Breast epithelium (tissue), 4 donors: ENCODE measurements around the gene MR1. TPM values are rescaled to one million over a fixed set of nuclear protein-coding genes. Genes with fewer than 3 reads are reported as not detected.

Experiments
- DNase-seq, 2 donors: peaks; one replicate each; pipeline ENCODE4 v3.0.0-alpha.2; 2019; ENCODE audit warnings: low spot score in 2 of 2
- H3K27ac ChIP-seq, 2 donors: fragments of 200-600 bp; sonication (generic) in 1 of 2; one replicate each; pipeline ENCODE4 v1.5.1; 2016 to 2019; ENCODE audit warnings: mild to moderate bottlenecking in 1 of 2
- H3K27me3 ChIP-seq, 2 donors: fragments of 200-600 bp; sonication (generic) in 1 of 2; one replicate each; pipeline versions ENCODE4 v1.5.1 to v1.6.0; 2017 to 2019; ENCODE audit warnings: control low read depth in 1 of 2, mild to moderate bottlenecking in 1 of 2
- H3K36me3 ChIP-seq: fragments of 200-600 bp; one replicate; pipeline ENCODE4 v1.5.1; 2019
- H3K4me1 ChIP-seq, 2 donors: fragments of 200-600 bp; sonication (generic); one replicate each; pipeline ENCODE4 v1.5.1; 2016 to 2019; ENCODE audit warnings: control low read depth in 1 of 2
- H3K4me3 ChIP-seq, 3 donors: fragments of 200-600 bp; sonication (generic); 1 replicate in 2 of 3; 2 replicates in 1 of 3; pipeline ENCODE4 v1.5.1; 2016 to 2019; ENCODE audit warnings: mild to moderate bottlenecking in 3 of 3, moderate library complexity in 2 of 3
- H3K9me3 ChIP-seq, 2 donors: fragments of 200-600 bp; sonication (generic) in 1 of 2; one replicate each; pipeline ENCODE4 v1.5.1; 2016 to 2019; ENCODE audit warnings: control low read depth in 1 of 2
- CTCF ChIP-seq, 3 donors: fragments of 450-650 bp; IDR thresholded peaks; one replicate each; pipeline ENCODE4 v1.5.1; 2016 to 2017; ENCODE audit warnings: antibody characterized with exemption in 3 of 3, mild to moderate bottlenecking in 3 of 3, moderate library complexity in 3 of 3
- POLR2A ChIP-seq: fragments of 450-650 bp; IDR thresholded peaks from one replicate; pipeline ENCODE4 v1.6.1; 2016; ENCODE audit warnings: antibody characterized with exemption, mild to moderate bottlenecking, moderate library complexity
- POLR2AphosphoS5 ChIP-seq, 3 donors: sonication (generic); formaldehyde crosslinking; IDR thresholded peaks; one replicate each; pipeline ENCODE4 v1.6.1; 2017; ENCODE audit warnings: antibody characterized with exemption in 3 of 3
- intact Hi-C: fragments of 100-400 bp; cut with DNase I; formaldehyde crosslinking; loops from one replicate; pipeline ENCODE4 v1.15.1; 2023; ENCODE audit warnings: low total_unique reads
- total RNA-seq, 3 donors: library from RNA; depleted of rRNA; stranded (reverse); fragments of >200 nt; gene quantifications; one replicate each; pipeline ENCODE4 v1.1.0, GENCODE V29; 2016

Gene MR1
- total RNA-seq = 10 to 100 TPM; 12.8 to 23.4 (median 15.2) TPM

- TF ChIP-seq POLR2AphosphoS5 (IDR thresholded peaks at IDR 0.05) = peak in 2 of 3 donors; percentile 24 to 66
- no peak for TF ChIP-seq CTCF (IDR thresholded peaks at IDR 0.05)
- intact Hi-C loops = loop anchor here (2.0 to 10.0 kb wide), 2 partner anchors 23 to 51 kb away; partner anchors contain the start of gene IER5
- no peaks in the 10 kb centered on the region for H3K27me3 ChIP-seq
- H3K4me1 ChIP-seq = peaks cover 8 to 9% of the 10 kb centered on the region in 2 donors
- no peak for DNase-seq
- H3K36me3 ChIP-seq = no peaks in the 10 kb centered on the region
- no peaks in the 10 kb centered on the region for H3K9me3 ChIP-seq
- peak within 1 kb of the TSS; percentile 97 for H3K27ac ChIP-seq
- H3K4me3 ChIP-seq = peak within 1 kb of the TSS; percentile 45 to 69 (median 54)
Measured at GRCh38 chr1:181033799-181034451, at the start of gene MR1. Gene MR1, plus strand, starts transcription at chr1:181033983. Its CDS starts 25 bp downstream, at chr1:181034008.

GRCh38 chr1:180988253-180988752 lies 45.5 kb upstream of the MR1 start:
- H3K4me1 ChIP-seq = no peaks in the 10 kb centered on the region
- H3K27me3 ChIP-seq = no peaks in the 10 kb centered on the region
- H3K27ac ChIP-seq = no peak overlapping the region
- DNase-seq = no peak
- intact Hi-C loops = no loop called here
- no peak overlapping the region for H3K4me3 ChIP-seq
- no peaks in the 10 kb centered on the region for H3K36me3 ChIP-seq
- no peaks in the 10 kb centered on the region for H3K9me3 ChIP-seq
- TF ChIP-seq CTCF (IDR thresholded peaks at IDR 0.05) = no peak
- TF ChIP-seq POLR2A = no peak
- no peak for TF ChIP-seq POLR2AphosphoS5 (IDR thresholded peaks at IDR 0.05)

- intact Hi-C loops = no loop called here
Measured at GRCh38 chr1:180994262-180994661, 39.5 kb upstream of the MR1 start.

GRCh38 chr1:180997843-180998504 lies 35.8 kb upstream of the MR1 start:
- Histone ChIP-seq H3K9me3 (no peaks in the 10 kb centered on the region), H3K36me3 (no peaks in the 10 kb centered on the region), H3K27ac (no peak overlapping the region), H3K4me3 (no peak overlapping the region), H3K27me3 (no peaks in the 10 kb centered on the region), H3K4me1 (no peaks in the 10 kb centered on the region)
- TF ChIP-seq POLR2A (no peak), CTCF (IDR thresholded peaks at IDR 0.05) (no peak), POLR2AphosphoS5 (IDR thresholded peaks at IDR 0.05) (no peak)
- intact Hi-C loops = no loop called here
- no peak for DNase-seq

More at GRCh38 chr1:180994262-180994661, 39.5 kb upstream of the MR1 start:
- no peaks in the 10 kb centered on the region for H3K36me3 ChIP-seq
- no peak overlapping the region for H3K4me3 ChIP-seq
- TF ChIP-seq POLR2A (no peak), CTCF (IDR thresholded peaks at IDR 0.05) (no peak), POLR2AphosphoS5 (IDR thresholded peaks at IDR 0.05) (no peak)
- no peak overlapping the region for H3K27ac ChIP-seq
- H3K9me3 ChIP-seq = no peaks in the 10 kb centered on the region
- no peaks in the 10 kb centered on the region for H3K27me3 ChIP-seq
- no peak for DNase-seq
- H3K4me1 ChIP-seq = no peaks in the 10 kb centered on the region
